LoVo (cell line): Measurements from ENCODE around the gene PGBD5.

Experiments used
- DNase-seq: peaks from one replicate; pipeline ENCODE4 v3.0.0-alpha.2; 2016; ENCODE audit warnings: low spot score

Gene PGBD5

GRCh38 chr1:230394741-230395140 is 31.4 kb downstream of the PGBD5 start:
- DNase-seq = no peak

- no peak for DNase-seq
Measured at GRCh38 chr1:230394134-230394533, 32.0 kb downstream of the PGBD5 start.

DNA sequence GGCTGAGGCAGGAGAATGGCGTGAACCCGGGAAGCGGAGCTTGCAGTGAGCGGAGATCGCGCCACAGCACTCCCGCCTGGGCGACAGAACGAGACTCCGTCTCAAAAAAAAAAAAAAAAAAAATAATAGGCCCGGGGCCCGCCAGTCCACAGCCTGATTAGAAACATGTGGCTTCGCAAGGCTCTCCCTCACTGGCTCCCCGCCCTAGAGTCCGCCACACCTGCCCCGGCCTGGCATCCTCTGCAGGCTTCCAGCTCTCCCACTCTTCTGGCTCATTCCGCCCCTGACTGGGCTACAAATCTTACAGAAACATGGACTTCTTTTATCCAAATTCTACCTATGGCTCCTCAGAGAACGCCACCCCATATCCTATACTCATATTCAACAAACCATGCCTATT is 32.4 kb downstream of the PGBD5 start:
- DNase-seq = no peak

- no peak for DNase-seq
Measured at GRCh38 chr1:230392920-230393521, 33.1 kb downstream of the PGBD5 start.

- no peak for DNase-seq
Measured at GRCh38 chr1:230392536-230392909, 33.6 kb downstream of the PGBD5 start.

DNA sequence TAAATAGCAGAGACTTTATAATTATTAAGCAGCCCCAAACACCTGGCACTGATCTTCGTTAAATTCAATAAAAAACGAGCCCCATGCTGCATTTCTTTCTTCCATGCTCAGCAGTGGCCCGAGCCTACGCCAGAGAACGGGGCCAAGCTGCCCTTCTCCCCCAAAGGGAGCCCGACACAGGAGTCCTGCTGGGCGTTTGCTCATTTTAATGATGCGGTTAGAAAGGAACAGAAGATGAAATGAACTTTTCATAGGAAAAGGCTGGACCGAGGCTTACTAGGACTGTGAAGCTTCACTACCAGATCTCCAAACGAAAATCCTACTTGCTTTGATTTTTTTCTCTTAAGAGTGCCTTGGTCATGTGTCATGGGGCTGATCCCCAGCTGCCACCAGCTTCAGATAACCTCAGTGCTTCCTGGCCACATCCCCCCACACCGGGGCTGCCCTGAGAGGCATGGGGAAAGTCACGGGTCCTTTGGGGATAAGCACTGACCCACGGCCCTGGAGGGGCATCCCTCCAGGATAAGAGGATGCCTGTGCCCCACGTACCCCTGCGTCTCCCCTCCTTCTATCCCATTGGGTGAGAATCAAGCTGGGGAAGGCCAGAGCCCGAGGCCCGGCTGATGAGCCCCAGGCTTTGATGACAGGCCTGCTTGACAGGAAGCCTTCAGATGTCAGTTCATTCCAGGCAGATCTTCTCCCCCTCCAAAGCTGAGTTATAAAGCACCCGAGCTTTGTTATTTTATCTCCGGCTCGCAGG is 34.2 kb downstream of the PGBD5 start:
- no peak for DNase-seq

- DNase-seq = no peak
Measured at GRCh38 chr1:230390371-230390770, 35.8 kb downstream of the PGBD5 start.

DNA sequence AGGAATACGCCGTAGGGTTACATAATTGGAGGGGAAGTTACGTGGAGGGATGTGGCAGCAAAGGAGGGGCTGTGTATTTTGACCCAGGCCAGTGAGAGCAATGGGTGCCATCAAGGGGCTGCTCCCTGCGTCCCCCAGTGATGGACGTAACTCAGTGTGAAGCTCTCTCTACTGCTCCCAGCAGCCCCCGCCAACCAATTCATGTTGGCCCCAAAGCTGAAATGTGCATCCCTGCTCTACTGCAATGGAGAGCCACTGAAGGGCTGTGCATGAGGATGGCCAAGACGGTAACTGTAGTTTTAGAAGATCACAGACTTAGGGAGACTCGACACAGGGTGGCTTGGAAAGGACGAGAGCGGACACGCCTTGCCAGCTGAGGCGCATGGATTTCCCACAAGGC is 38.3 kb downstream of the PGBD5 start:
- DNase-seq = no peak

GRCh38 chr1:230387296-230387695 is 38.8 kb downstream of the PGBD5 start:
- no peak for DNase-seq

DNA sequence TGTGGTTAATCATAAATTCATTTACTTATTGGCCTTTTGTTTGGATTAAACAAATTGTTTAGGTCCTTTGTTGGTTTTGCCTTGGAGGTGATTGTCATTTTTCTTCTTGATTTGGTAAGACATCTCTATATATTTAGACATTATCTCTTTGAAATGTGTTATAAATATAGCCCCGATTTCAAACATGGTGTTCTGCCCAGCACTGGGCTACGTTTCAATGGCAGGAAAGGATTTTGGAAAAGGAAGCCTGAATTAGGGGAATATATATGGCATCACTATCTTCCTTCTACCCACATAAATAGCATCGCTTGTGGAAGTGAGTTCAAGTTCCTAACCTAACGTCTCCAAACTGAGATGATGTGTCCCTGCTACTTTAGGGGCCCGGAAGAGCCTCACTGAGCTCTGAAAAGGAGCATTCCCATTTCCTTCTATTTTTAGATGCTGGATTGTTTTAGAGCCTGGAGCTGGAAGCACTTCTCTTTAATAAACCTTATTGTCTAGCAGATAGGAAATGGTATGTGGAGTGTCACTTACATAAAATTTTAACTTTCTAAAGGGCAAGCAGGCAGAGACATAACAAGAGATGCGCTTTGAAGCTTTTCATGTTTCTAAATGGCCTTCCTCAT is 39.4 kb downstream of the PGBD5 start:
- no peak for DNase-seq

GRCh38 chr1:230385930-230386329 is 40.2 kb downstream of the PGBD5 start:
- DNase-seq = no peak

GRCh38 chr1:230385158-230385450 is 41.0 kb downstream of the PGBD5 start:
- DNase-seq = no peak

DNA sequence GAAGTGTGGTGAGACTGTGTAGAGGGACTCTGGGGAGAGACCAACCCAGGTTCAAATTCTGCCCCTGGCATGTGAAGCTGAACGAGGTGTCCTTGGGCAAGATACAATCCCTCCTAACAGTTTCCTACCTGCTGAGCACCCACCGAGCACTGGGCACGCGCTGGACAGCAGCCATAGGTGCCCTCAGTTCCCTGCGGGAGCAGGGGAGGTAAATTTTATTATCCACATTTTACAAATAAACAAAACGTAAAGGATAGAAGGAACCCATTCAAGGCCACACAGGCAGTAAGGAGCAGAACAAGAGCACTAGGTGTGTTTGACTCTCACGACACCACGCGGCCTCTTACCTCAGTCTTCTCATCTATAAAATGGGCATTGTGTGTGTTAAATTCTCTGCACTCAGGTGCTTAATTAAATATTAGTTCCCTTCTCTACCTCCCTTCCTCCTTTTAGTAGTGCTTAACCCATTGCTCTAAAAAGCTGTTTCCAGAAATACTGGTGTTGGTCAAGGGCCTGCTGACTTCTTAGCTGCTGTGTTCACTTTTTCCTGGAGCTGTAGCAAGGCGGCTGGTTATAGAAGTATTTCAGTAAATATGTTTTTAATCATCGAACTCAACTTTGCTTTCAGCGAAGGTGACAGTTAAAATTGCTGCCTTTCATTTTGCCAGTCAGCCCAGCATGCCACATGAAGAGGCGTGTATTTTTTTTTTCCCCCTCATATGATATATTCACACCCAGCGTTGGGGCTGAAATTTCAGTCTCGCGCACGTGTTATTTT is 41.6 kb downstream of the PGBD5 start:
- DNase-seq = no peak

- DNase-seq = no peak
Measured at GRCh38 chr1:230383425-230383824, 42.7 kb downstream of the PGBD5 start.

DNA sequence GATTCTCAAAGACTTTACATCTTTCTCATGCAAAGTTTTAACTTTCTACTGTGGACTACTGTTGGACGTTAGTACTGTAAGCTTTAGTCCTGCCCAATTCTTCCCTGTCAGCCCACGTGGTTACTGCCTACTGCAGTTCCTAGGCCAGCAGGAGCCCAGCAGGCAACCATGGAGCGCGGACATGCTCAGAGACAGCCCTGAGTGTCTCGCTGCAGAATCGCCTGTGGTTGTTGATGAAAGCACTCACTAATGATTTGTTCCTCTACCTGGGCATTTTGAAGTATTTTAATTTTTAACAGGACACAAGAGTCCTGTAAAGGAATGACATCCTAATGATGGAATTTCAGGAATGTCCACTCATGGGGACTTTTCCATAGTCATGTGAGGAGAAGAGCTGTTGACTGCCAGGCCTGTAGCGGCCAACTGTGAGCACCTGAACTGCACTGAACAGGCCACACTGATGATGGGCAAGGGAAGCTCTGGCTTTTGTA is 44.1 kb downstream of the PGBD5 start:
- peak; percentile 16 for DNase-seq

DNA sequence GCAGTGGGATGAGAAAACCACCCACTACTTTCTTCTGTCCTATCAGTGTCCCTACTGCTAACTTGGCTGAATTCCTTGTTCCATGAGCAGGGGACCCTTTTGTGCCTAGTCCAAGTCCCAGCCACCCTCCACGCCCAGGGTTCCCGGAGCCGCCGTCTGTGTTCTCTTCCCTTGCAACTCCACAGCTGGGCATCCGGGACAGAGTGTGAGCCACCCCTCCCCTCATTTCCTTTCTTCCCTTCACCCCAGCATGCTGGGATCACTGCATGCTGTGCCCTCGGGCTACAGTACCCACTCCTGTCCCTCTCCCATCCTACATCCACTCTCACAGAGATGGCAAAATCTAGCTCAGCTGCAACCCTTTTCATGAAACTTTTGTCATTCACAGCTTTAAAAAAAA is 44.5 kb downstream of the PGBD5 start:
- DNase-seq = no peak

- no peak for DNase-seq
Measured at GRCh38 chr1:230381049-230381467, 45.1 kb downstream of the PGBD5 start.

GRCh38 chr1:230379928-230380327 is 46.2 kb downstream of the PGBD5 start:
- DNase-seq = no peak

- no peak for DNase-seq
Measured at GRCh38 chr1:230379462-230379861, 46.7 kb downstream of the PGBD5 start.

DNA sequence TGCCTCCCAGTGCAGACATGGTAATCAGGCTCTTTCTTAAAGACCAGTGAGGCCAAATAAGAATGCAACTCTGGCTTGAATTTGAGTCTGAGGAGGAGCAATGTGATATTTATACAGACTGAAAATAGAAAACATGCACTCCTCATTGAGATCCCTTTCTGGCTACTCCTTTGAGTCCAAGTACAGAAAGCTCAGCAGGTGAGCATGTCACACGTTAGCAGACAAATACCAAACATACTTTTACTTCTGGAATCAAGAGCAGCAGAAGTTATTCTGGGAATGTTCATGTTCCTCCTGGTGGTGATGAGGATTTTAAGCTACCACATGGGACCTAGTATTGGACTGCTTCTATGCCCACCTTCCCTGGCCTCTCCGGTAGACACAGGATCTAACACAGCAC is 48.3 kb downstream of the PGBD5 start:
- DNase-seq = no peak

- no peak for DNase-seq
Measured at GRCh38 chr1:230377324-230377723, 48.8 kb downstream of the PGBD5 start.

- DNase-seq = no peak
Measured at GRCh38 chr1:230376296-230376695, 49.8 kb downstream of the PGBD5 start.

GRCh38 chr1:230375780-230376179 is 50.4 kb downstream of the PGBD5 start:
- DNase-seq = no peak
